Epithelial cell of proximal tubule (primary cell): ENCODE measurements around the gene ANKLE1. TPM values are rescaled to one million over a fixed set of nuclear protein-coding genes. Genes with fewer than 3 reads are reported as not detected.

Source experiments
- DNase-seq: peaks from one replicate; pipeline ENCODE4 v3.0.0-alpha.2; 2011; ENCODE audit warnings: low read depth
- H3K4me3 ChIP-seq: 2 replicates; pipeline ENCODE4 v1.5.1; 2011; ENCODE audit warnings: low read depth, mild to moderate bottlenecking, low read length
- total RNA-seq: library from RNA; depleted of rRNA; stranded (reverse); fragments of >200 nt; gene quantifications from 2 replicates; pipeline ENCODE4 v1.2.3, GENCODE V29; 2015
- TF ChIP-seq, protein P1 (sequence below): conservative IDR thresholded peaks from 2 replicates; pipeline ENCODE4 v1.5.1; 2012; ENCODE audit warnings: low read depth, mild to moderate bottlenecking, low read length

ANKLE1 gene
- total RNA-seq, 1 donor from 2014 or later, result 4.1 TPM

- TF ChIP-seq, protein P1, sequence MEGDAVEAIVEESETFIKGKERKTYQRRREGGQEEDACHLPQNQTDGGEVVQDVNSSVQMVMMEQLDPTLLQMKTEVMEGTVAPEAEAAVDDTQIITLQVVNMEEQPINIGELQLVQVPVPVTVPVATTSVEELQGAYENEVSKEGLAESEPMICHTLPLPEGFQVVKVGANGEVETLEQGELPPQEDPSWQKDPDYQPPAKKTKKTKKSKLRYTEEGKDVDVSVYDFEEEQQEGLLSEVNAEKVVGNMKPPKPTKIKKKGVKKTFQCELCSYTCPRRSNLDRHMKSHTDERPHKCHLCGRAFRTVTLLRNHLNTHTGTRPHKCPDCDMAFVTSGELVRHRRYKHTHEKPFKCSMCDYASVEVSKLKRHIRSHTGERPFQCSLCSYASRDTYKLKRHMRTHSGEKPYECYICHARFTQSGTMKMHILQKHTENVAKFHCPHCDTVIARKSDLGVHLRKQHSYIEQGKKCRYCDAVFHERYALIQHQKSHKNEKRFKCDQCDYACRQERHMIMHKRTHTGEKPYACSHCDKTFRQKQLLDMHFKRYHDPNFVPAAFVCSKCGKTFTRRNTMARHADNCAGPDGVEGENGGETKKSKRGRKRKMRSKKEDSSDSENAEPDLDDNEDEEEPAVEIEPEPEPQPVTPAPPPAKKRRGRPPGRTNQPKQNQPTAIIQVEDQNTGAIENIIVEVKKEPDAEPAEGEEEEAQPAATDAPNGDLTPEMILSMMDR, result no peak
- peak within 1 kb of the TSS; percentile 77 for H3K4me3 ChIP-seq
- peak; percentile 86 for DNase-seq
Measured at GRCh38 chr19:17334414-17335409, 53.0 kb downstream of the ANKLE1 start, which contains the start of gene ANO8. TSS of gene ANO8 (minus strand) at chr19:17334855. CDS start at chr19:17334670, 185 bp downstream.

GRCh38 chr19:17335575-17335974, 53.9 kb downstream of the ANKLE1 start:
- H3K4me3 ChIP-seq, result peak overlapping the region; percentile 98
- no peak for DNase-seq

More at GRCh38 chr19:17335575-17335974, 53.9 kb downstream of the ANKLE1 start:
- TF ChIP-seq, protein P1, result no peak

Other genes with a start within 250 kb of the ANKLE1 start
- 20.5 and 25.5 TPM in 2 replicates for gene HAUS8, start 206.4 kb upstream of the ANKLE1 start, total RNA-seq
- 53.9 and 55.9 TPM in 2 replicates for gene MYO9B, start 206.1 kb upstream of the ANKLE1 start, total RNA-seq
- 9.0 and 25.3 TPM in 2 replicates for gene USE1, start 66.5 kb upstream of the ANKLE1 start, total RNA-seq
- 4.6 and 8.1 TPM in 2 replicates for gene OCEL1, start 55.7 kb upstream of the ANKLE1 start, total RNA-seq
- 122 and 131 TPM in 2 replicates for gene NR2F6, start 36.0 kb upstream of the ANKLE1 start, total RNA-seq
- gene USHBP1, start 17.2 kb upstream of the ANKLE1 start, total RNA-seq, result not detected in 2 replicates
- gene BABAM1, start 14.5 kb upstream of the ANKLE1 start, total RNA-seq, result 125 and 141 TPM in 2 replicates
- 10.3 and 20.9 TPM in 2 replicates for gene ABHD8, start 21.5 kb downstream of the ANKLE1 start, total RNA-seq
- 121 and 161 TPM in 2 replicates for gene MRPL34, start 24.0 kb downstream of the ANKLE1 start, total RNA-seq
- 35.6 and 47.0 TPM in 2 replicates for gene DDA1, start 27.7 kb downstream of the ANKLE1 start, total RNA-seq
- 3.3 and 6.6 TPM in 2 replicates for gene ANO8, start 53.0 kb downstream of the ANKLE1 start, total RNA-seq
- 22.7 and 79.5 TPM in 2 replicates for gene GTPBP3, start 55.7 kb downstream of the ANKLE1 start, total RNA-seq
- 0.58 and 1.2 TPM in 2 replicates for gene PLVAP, start 95.4 kb downstream of the ANKLE1 start, total RNA-seq
- not detected in 2 replicates for gene CCDC194, start 112.3 kb downstream of the ANKLE1 start, total RNA-seq
- gene BST2, start 123.7 kb downstream of the ANKLE1 start, total RNA-seq, result 2.2 and 18.6 TPM in 2 replicates
- 78.6 and 91.6 TPM in 2 replicates for gene MVB12A, start 138.1 kb downstream of the ANKLE1 start, total RNA-seq
- gene TMEM221, start 166.8 kb downstream of the ANKLE1 start, total RNA-seq, result not detected in 2 replicates
- gene NXNL1, start 179.0 kb downstream of the ANKLE1 start, total RNA-seq, result not detected in 2 replicates
- gene SLC27A1, start 188.6 kb downstream of the ANKLE1 start, total RNA-seq, result 2.5 and 7.0 TPM in 2 replicates
- 83.6 and 123 TPM in 2 replicates for gene PGLS, start 229.7 kb downstream of the ANKLE1 start, total RNA-seq